Effector CD8-positive, alpha-beta T cell (primary cell): ENCODE data around the gene SFRP5.

ENCODE experiments used
- DNase-seq: peaks from one replicate; lab custom pipeline; 2025; lab: John Stamatoyannopoulos, UW

Gene SFRP5

GRCh38 chr10:97736902-97737769 lies 34.7 kb downstream of the SFRP5 start, which contains the start of gene ZFYVE27:
Gene ZFYVE27 (plus strand): TSS chr10:97737128. CDS start chr10:97738478, 1,350 bp downstream.
- DNase-seq = peak; percentile 90

GRCh38 chr10:97736403-97736901 lies 35.3 kb downstream of the SFRP5 start:
- DNase-seq = no peak

- no peak for DNase-seq
These were observed 37.8 kb downstream of the SFRP5 start for GRCh38 chr10:97734021-97734420.

- DNase-seq = no peak
These were observed 38.5 kb downstream of the SFRP5 start for GRCh38 chr10:97733256-97733655.

- no peak for DNase-seq
These were observed 39.8 kb downstream of the SFRP5 start for GRCh38 chr10:97732052-97732359.

GRCh38 chr10:97731346-97732051 lies 40.3 kb downstream of the SFRP5 start:
- peak; percentile 47 for DNase-seq

GRCh38 chr10:97729014-97729413 lies 42.8 kb downstream of the SFRP5 start:
- DNase-seq = no peak

- no peak for DNase-seq
These were observed 45.1 kb downstream of the SFRP5 start for GRCh38 chr10:97726636-97727178.

- no peak for DNase-seq
These were observed 47.4 kb downstream of the SFRP5 start for GRCh38 chr10:97724341-97724941.

- no peak for DNase-seq
These were observed 48.8 kb downstream of the SFRP5 start for GRCh38 chr10:97723001-97723400.

- DNase-seq = no peak
These were observed 49.7 kb downstream of the SFRP5 start for GRCh38 chr10:97721871-97722780.

- no peak for DNase-seq
These were observed 52.2 kb downstream of the SFRP5 start for GRCh38 chr10:97719602-97720001.

- no peak for DNase-seq
These were observed 53.1 kb downstream of the SFRP5 start for GRCh38 chr10:97718659-97719142.

- DNase-seq = no peak
These were observed 53.6 kb downstream of the SFRP5 start for GRCh38 chr10:97718178-97718577.

- DNase-seq = no peak
These were observed 54.2 kb downstream of the SFRP5 start for GRCh38 chr10:97717627-97718026.
